GM04503 (cell line): ENCODE measurements around the gene ALAD.
"Not testable (repeated sequence)": the region's sequence is repeated elsewhere in the genome, so short reads cannot be mapped to it uniquely, and the experiment has no call there.

ENCODE experiments used
- DNase-seq: peaks from one replicate; pipeline ENCODE4 v3.0.0-alpha.2; 2012; ENCODE audit warnings: low read depth

The ALAD gene

GRCh38 chr9:113401027-113401792 lies at the start of gene ALAD:
ALAD (minus strand) TSS chr9:113401284; CDS start chr9:113393559, 7,725 bp downstream.
- peak; percentile 80 for DNase-seq

- DNase-seq, result no peak
Observed at GRCh38 chr9:113449376-113449775, 48.3 kb upstream of the ALAD start.

GRCh38 chr9:113446323-113446740 lies 45.2 kb upstream of the ALAD start:
- DNase-seq, result no peak

- DNase-seq, result no peak
Observed at GRCh38 chr9:113444736-113445135, 43.7 kb upstream of the ALAD start.

- DNase-seq, result not testable (repeated sequence)
Observed at GRCh38 chr9:113437716-113438115, 36.6 kb upstream of the ALAD start.

GRCh38 chr9:113436728-113437515 lies 35.8 kb upstream of the ALAD start:
- DNase-seq, result peak; percentile 35

GRCh38 chr9:113431191-113431590 lies 30.1 kb upstream of the ALAD start:
- DNase-seq, result no peak

- DNase-seq, result no peak
Observed at GRCh38 chr9:113428062-113428615, 27.1 kb upstream of the ALAD start.

GRCh38 chr9:113427629-113428028 lies 26.5 kb upstream of the ALAD start:
- DNase-seq, result no peak

GRCh38 chr9:113426701-113427100 lies 25.6 kb upstream of the ALAD start:
- no peak for DNase-seq

- no peak for DNase-seq
Observed at GRCh38 chr9:113425072-113425471, 24.0 kb upstream of the ALAD start.

- no peak for DNase-seq
Observed at GRCh38 chr9:113421726-113422125, 20.6 kb upstream of the ALAD start.

- DNase-seq, result no peak
Observed at GRCh38 chr9:113417370-113417769, 16.3 kb upstream of the ALAD start.

- DNase-seq, result no peak
Observed at GRCh38 chr9:113416149-113416721, 15.2 kb upstream of the ALAD start.

- peak; percentile 78 for DNase-seq
Observed at GRCh38 chr9:113410207-113410864, 9.3 kb upstream of the ALAD start, which contains the start of the genes C9orf43 and POLE3. C9orf43 (plus strand) TSS chr9:113410747; CDS start chr9:113413494, 2,747 bp downstream. POLE3 (minus strand) TSS chr9:113410675; CDS start chr9:113410293, 382 bp downstream.

- no peak for DNase-seq
Observed at GRCh38 chr9:113409883-113410206, 8.8 kb upstream of the ALAD start.

GRCh38 chr9:113409481-113409880 lies 8.4 kb upstream of the ALAD start:
- no peak for DNase-seq

GRCh38 chr9:113406873-113407511 lies 5.9 kb upstream of the ALAD start:
- DNase-seq, result not testable (repeated sequence)

- not testable (repeated sequence) for DNase-seq
Observed at GRCh38 chr9:113406353-113406752, 5.3 kb upstream of the ALAD start.

- DNase-seq, result no peak
Observed at GRCh38 chr9:113403646-113404045, 2.6 kb upstream of the ALAD start.

GRCh38 chr9:113399646-113400200 lies 1.4 kb downstream of the ALAD start:
- DNase-seq, result no peak
